ELF-1 (cell line): Measurements from ENCODE around the gene MBTPS1.

Experiments used
- DNase-seq: peaks from one replicate; pipeline ENCODE4 v3.0.0-alpha.2; 2016; ENCODE audit warnings: low read depth, low spot score

Gene MBTPS1

DNA sequence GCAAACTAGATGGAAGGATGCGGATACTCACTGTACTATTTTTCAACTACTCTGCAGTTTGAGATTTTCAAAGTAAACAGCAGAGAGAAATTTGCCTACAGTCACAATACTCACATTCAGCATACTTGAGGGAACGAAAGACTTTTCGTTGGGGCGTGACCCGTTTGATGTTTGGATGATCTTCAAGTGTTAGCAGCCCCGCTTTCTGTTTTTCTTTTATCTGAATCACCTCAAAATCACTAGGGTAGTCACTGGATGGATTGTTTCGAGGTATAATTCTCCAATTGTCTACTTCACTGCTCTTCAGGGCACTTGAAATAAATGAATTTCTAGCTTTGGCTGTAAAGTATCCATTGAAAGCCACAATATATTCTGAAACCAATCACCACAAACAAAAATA, 17.8 kb downstream of the MBTPS1 start:
- DNase-seq = no peak

DNA sequence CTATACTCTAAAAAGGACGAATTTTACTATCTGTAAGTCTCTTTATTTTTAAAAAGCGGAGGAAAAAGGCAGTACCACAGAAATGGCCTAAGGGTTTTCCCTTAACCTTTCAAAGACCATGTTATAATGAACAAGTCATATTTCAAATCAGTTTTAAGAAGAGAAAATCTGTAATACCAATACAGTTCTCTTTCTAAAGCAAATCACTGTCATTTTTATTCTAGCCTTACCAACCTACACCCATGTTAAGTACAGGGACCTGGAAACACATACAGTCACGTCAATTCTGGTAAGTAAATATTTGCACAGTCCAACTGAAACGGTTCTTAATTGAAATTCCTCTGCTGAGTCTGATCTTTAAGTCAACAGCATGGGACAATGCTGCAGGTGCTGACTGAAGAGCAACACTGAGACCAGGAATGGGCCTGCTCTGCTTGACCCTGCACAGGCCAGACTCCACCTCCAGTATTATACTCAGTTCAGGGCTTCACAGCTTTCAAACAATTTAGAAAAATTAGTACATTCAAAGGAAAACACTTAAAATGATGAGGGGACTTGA, 20.2 kb downstream of the MBTPS1 start:
- no peak for DNase-seq

DNA sequence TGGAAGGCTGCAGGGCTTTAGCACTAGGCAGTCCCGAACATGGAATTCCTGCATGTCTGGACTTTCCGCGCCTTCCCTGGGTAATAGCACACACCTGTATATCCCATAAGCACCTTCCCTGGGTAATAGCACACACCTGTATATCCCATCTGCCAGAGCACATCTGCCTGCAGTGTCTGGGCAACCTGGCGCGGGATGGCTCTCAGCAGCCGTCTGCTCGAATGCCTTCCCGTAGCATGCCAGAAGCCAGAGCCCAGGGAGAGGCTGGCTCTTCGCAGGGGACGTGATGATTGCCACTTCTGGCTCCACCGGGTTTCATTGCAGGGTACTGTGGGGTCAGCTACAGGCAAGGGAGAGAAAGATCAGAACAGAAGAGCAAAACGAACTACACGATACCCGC, 21.3 kb downstream of the MBTPS1 start:
- no peak for DNase-seq

DNA sequence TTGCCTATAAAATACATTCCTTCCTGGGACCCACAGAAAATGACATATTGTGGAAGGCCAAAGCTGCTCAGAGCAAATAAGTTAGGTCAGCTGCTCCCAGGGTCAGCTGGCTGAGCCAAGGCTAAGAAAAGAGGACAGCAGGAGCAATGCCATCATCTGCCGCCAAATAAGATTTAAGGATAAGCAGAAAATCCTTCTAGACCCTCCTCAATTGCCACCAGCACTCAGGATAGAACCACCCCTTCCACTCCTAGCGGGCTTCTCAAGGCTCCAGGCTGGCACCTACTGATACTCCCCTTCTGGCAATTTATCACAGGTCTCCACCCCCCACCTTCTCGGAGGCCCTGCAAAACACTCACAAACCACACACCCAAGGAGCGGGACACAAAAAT, 22.9 kb downstream of the MBTPS1 start:
- DNase-seq = no peak

DNA sequence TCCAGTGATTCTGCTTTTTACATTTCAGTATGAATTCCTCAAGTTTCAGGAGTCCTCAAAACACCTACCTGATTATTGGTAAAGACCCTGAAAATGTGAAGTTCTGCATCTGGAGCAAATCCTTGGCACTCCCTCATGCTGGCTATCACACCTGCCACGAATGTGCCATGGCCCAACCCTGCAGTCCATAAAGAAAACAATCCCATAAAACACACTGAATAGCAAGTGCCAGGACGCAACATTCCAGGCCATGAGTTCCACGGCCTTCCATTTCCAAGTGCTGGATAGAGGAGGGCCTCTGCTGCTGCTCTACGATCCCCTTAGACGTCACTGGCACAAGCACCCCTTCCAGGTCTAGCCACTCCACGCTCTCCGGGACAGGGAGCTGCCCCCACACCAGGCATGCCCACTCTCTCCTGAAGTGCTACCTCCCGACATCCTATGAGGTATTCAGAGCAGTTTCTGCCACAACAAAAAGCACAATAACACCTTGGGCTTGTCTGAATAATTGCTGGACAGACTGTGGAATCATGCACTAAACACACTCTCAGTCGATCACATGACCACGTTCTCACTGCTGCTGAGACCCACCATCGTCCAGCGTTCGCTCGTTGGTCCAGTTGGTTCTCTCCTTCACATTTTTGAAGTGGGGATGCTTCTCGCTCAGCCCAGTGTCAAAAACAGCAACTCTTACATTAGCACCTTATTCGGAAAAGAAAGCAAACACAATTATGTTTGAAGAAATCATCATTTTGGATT, 23.4 kb downstream of the MBTPS1 start:
- no peak for DNase-seq

DNA sequence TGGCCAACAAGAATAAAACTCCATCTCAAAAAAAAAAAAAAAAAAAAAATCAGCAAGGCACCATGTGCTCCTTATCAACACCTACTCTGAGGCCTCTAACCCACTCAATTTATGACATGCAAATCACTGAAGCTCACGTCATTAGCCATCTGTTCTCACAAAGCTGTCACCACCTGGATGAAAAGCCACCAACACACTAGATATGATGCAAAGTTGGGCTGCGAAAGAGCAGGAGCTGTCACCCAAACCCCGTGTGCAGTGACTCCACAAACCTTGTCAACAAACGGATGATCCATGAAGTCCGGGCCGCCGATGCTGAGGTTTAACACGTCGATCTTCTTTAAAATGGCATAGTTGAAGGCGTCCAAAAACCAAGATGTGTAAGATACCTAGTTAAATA, 25.3 kb downstream of the MBTPS1 start:
- no peak for DNase-seq

DNA sequence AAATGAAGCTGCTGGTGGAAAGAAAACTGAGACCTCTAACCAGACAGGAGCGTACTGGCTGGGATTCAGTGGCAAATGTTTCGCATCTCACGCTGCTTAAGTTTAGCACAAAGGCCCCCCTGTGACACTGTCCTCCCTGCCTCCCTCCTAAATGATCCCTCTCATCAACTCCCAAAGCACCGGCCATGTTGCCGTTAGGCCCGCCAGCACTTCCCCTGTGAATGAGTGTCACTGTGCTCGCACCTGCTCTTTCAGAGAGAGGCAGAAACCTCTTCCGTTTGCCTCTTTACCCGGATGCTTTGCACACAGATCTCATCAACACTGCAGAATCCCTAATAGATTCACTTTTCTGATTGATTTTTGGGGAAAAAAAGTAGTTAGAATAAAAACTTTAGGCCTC, 26.5 kb downstream of the MBTPS1 start:
- no peak for DNase-seq

DNA sequence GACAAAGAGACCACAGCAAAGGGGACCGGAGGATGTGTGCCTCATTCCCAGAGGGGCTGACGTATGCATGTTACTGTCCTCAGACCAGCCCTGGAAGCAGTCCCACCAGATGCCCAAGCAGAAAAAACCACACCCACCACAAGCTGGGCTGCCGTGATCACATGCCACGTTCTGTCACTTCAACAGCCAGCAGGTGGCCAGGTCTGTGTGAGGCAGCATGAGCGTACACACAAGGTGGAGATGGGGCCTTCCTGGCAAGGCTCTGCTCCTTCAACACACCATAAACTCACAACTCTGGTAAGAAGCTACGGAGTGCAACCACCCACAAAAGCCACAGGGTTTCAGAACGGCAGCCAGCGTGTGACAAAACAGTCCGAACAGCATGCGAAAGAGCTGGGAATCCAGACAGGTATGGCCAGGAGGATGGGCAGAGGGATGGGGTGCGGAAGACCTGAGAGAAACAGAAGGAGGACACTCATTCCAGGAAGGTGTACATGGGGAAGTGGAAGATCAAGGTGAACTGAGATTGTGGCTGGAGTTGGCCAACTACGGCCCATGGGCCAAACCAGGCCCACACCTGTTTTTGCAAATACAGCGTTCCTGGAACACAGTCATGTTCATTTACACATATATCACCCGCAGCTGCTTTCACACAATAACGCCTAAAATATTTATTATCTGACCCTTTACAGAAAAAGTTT, 27.9 kb downstream of the MBTPS1 start:
- DNase-seq = peak; percentile 11

DNA sequence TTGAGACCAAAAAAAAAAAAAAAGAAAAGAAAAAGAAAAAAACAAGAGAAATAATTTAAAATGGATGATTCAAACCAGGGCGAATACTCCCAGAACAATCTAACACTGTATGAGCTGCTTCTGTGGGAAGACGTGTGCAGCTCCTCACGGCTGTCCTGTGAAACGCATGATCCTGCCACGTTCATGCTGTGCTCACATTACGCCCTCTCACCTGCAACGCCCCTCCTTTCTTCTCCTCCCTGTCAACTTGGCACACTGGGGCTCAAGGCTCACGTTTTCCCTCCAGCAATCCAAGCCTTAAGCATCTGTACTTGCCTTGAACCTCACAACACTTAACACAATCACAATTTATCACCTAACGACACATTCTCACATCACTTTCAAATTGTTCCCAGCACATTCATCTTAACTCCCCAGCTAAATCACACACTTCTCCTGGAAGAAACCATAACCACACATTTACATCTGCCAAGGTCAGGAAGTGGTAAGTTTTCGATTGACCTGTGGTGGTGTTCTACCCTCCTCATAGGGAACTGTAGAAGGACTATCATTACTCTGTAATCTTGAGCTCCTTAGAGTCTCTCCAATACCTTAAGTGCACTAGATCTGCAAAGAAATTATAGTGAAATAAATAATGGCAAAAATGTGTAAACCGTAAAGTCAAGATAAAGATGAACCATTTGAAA, 29.1 kb downstream of the MBTPS1 start:
- no peak for DNase-seq

DNA sequence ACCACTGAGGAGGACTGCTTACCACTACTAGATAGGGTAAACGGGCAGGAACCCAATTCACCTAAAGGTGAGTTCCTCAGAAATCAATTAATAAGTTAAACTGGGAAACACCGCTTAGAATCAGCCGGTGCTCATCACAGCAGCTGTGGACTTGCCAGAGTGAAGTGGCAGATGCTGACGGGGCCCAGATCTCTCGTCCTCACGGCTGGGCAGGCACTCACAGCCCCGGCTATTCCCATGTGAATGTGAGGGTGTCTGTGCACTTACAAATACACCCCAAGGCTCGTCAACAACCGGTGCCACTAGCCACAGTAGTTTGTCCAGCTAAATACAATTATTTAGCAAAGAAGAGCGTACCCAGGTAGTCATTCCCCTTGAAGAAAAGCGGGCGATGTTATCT, 29.7 kb downstream of the MBTPS1 start:
- DNase-seq = no peak

DNA sequence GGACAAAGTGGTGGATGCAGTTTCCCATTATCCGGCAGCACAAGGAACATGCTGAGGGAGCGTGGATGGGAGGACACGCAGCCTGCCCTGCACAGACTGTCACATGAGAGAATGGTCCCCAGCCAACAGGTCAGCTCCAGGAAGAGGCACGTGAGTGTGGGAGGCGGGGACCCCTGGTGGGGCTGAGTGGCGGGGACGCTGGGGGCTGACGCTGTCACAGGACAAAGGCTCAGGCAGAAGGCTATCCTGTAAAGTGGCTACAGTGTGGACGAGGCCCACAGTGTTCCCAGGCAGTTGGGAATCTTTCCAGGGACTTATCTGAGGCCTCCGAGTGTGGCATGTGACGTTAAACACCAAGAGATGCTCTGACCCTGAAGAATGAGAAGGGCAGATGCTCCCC, 30.4 kb downstream of the MBTPS1 start:
- DNase-seq = no peak

DNA sequence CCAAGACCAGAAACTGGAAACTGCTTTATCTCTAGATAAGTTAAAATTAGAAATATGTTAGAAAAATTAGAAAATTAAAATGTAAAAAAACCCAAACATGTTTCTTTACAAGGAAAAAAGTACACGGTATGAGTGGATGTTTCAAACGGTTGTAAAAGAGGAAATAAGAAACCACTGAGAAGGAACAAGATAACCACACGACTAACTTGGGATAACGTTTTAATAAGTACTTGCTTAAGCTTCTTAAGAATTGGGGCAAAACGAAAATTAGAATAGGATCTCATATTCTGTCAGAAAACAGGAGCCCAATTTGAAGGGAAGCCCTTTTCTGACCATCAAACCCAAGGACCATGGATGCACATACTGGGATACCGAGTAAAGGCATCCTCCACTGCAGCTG, 31.0 kb downstream of the MBTPS1 start:
- no peak for DNase-seq

DNA sequence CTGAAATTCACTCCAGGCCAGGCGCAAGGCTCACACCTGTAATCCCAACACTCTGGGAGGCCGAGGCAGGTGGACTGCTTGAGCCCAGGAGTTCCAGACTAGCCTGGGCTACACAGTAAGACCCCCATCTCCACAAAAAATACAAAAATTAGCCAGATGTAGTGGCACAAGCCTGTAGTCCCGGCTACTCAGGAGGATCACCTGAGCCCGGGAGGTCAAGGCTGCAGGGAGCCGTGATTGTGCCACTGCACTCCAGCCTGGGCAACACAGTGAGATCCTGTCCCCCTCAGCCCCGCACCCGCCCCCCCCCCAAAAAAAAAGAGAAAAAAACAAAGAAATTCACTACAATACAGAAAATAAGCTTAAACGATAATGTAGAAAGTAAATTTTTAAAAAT, 31.5 kb downstream of the MBTPS1 start:
- DNase-seq = no peak

DNA sequence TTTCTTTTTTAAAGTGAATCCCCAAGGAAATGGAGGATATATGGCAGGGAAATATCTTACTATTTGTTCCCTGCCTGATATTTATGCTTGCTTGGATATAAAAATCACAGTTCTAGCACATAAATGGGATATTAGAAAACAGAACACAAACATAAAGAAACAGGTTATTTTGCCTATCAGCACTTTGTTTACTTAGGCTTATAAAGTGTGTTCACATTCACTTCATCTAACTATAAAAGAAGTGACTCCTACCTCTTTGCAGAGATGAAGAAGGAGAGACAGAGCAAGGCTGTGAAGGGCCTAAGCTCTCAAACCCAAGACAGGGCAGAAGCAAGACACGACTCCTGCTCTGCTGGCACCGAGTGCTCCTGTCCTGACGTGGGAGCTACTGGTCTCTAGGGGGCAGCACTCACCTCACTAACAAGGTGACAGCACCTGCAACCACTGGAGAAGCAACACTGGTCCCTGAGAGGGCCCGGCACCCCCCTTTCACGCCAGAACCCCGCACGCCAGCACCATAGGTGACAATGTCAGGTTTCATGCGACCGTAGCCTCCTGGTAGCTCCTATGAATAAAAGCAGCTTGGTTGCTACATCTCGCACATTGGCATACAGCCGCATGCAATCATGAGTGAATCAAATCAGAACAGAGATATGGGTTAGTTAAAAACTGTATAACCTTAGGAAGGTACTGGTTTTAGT, 32.0 kb downstream of the MBTPS1 start:
- peak; percentile 75 for DNase-seq

DNA sequence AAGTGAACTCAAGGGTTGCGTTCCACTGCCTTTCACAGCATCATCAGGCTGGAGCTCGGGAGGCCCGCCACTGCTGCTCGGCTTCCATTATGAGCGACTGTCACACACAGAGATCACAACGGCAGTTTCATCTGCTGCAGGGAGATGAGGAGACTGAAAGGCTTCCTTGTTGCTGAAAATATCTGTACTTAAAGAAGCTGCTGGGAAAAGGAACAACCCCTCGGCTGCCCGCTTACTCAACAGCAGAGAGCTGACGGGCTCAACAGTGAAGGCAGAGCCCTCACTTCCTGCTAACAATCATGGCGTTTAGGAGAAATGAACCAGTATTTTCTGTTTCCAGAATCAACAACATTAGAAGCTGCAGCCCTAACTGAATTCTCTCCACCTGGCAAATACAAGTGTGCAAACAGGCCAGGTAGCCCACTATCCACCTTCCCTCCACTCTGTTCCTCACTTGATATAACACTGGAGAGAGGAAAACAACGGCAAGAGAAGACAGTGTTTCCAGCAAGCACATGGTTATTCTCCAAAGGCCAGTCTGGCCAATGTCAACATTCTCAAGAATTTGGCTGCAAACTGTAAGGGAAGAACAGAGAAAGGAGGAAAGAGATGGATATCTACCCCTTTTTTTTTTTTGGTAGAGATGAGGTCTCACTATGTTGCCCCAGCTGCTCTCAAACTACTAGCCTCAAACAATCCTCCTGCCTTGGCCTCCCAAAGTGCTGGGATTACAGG, 33.7 kb downstream of the MBTPS1 start:
- DNase-seq = no peak

DNA sequence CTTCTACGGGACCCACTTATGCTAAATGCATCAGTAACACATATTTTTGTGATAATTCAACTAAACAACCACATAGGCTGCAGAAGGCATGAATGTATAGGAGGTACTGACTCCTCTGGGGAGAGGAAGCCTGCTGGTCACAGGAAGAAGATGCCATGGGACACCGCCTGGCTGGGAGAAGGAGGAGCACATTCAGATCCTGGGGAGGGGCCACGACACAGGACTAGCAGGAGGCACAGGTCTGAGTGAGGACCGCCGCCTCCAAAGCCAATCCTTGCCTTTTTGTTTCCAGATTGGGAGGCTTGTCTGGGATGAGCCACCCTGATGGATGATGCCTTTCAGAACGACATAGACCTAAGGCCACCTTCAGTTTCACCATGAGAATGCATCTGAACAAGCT, 34.6 kb downstream of the MBTPS1 start:
- peak; percentile 34 for DNase-seq

DNA sequence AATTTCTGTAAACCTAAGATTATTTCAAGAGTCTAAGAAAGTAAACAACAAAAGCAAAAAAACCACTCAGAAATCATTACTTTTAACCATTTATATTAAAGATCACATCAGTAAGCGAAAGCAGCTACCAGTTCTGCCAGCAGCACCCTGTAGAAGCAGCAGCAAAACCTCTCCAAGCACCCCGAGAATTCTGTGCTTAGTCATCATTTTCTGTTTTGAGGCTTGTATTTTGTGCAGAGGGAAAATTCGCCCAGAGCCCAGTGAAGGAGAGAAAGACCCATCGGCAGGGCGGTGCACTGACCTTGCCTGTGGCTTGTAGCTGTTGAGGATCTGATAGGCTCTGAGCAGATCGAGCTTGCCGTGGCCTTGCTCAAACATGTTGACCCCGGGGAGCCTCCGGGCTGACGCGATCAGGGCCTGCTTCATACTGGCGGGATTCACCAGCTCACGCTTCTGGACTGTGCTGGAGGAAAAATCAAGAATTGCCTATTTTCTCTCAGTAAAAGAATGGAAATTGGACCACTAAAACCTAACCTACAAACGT, 35.2 kb downstream of the MBTPS1 start:
- no peak for DNase-seq

DNA sequence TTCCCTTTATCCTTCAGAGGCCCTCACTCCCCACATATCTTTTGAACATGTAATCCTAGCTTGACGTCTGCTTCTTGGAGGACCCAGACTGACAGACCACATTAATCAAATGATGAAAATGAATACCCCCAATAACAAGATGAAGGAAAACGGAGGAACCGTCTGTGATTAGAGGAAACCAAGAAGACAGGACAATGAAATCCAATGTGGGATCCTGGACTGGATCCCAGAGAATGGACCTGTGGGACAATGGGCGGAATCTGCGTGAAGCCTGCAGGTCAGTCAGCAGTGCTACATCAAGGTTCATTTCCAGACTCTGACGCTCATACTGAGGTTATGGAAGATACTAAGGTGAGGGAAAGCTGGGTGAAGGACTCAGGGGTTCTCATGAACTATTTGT, 35.9 kb downstream of the MBTPS1 start:
- no peak for DNase-seq

DNA sequence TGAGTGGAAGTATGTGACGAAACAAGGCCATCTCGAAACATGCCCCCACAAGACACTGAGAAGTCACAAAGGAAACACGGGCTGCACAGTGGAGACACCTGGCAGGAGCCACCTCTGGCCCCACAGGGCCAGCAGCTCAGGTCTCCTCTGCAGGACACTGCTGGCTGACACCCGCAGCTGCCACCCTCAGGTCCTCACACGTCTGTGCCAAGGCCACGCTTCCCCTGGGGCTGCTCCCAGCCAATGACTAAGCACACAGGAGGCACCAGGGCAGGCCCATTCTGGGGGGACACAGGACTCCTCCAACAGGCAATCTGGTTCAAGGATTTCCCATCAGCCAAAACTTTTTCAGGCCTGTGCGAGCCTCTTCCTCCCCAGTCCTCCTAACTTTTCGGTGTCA, 36.4 kb downstream of the MBTPS1 start:
- DNase-seq = no peak

DNA sequence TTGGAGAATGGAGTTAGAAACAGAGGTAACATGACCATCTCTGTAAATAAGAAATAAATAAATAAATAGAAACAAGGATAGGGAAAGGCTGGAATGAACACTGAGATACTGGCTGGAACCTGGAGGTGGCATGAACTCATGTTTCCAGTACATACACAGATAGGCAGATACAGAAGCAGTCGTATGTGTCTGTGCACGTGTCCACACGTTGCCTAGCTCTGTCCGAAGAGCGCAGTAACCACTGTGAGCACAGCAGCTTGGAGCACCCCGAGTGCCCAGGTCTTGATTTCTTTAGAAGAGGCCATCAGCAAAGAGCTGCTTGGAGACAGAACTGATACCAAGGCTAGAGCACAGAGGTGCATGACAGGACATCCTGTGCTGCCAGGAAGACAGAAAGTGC, 37.1 kb downstream of the MBTPS1 start:
- no peak for DNase-seq

DNA sequence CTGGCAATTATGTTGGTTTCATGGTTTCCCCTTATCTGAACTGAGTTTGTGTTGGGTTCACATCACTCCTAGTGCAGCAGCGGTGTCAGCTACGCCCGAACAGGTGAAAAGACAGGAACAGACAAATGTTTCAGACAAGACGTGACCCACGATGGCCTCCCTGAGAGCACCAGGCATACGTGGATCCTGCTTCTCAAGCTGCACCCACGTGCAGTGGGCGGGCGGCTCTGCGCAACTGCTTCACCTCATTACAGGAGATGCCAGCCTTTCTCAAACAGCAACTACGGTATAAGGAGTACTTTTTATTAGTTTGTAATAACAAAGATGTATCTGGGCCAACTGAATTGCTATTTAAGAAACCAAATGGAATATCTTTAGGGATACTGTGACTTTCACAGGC, 41.4 kb downstream of the MBTPS1 start:
- DNase-seq = no peak
